K562 (cell line): Measurements from ENCODE around the gene NAE1. TPM values are rescaled to one million over a fixed set of nuclear protein-coding genes. Genes with fewer than 3 reads are reported as not detected.

Experiments
- FOXK2 ChIP-seq, 2 experiments: fragments of 450-650 bp; IDR thresholded peaks in 1 of 2; conservative IDR thresholded peaks in 1 of 2; 2 replicates each; pipeline ENCODE4 v1.6.1; 2016; ENCODE audit warnings: low read depth in 2 of 2, mild to moderate bottlenecking in 1 of 2
- FOXP1 ChIP-seq: sonication (generic); formaldehyde crosslinking; IDR thresholded peaks from 2 replicates; pipeline ENCODE4 v1.8.0; 2022; ENCODE audit warnings: mild to moderate bottlenecking, missing genetic modification reagents
- KDM4B ChIP-seq, 2 experiments: fragments of 450-650 bp in 1 of 2; sonication (generic) in 1 of 2; IDR thresholded peaks; 2 replicates each; pipeline ENCODE4 v1.6.1; 2016 to 2017; ENCODE audit warnings: borderline replicate concordance in 2 of 2, antibody characterized with exemption in 1 of 2, low read depth in 1 of 2, mild to moderate bottlenecking in 1 of 2
- NKRF ChIP-seq: fragments of 450-650 bp; IDR thresholded peaks from 2 replicates; pipeline ENCODE4 v1.6.1; 2016; ENCODE audit warnings: borderline replicate concordance
- RHOXF2B ChIP-seq: fragments of 250-450 bp; sonication (Bioruptor Pico); conservative IDR thresholded peaks from 2 replicates; pipeline ENCODE4 v1.5.1; 2021
- TEAD4 ChIP-seq, 2 experiments: sonication (generic) in 1 of 2; formaldehyde crosslinking in 1 of 2; IDR thresholded peaks; 2 replicates each; pipeline versions ENCODE4 v1.6.1 to v1.8.0; 2012 to 2022; ENCODE audit warnings: borderline replicate concordance in 1 of 2, inconsistent platforms in 1 of 2, low read length in 1 of 2, mild to moderate bottlenecking in 1 of 2, missing genetic modification reagents in 1 of 2
- ZFP30 ChIP-seq: fragments of 250-450 bp; sonication (Bioruptor Pico); IDR thresholded peaks from 2 replicates; pipeline ENCODE4 v1.8.0; 2022; ENCODE audit warnings: moderate library complexity, mild to moderate bottlenecking, inconsistent platforms, borderline replicate concordance
- ZNF407 ChIP-seq: fragments of 450-650 bp; IDR thresholded peaks from 2 replicates; pipeline ENCODE4 v1.6.1; 2016; ENCODE audit warnings: low read depth
- polyA plus RNA-seq, 8 experiments: library from polyadenylated mRNA; depleted of rRNA in 4 of 8; stranded (reverse) in 5 of 8; unstranded in 3 of 8; fragments of >200 nt; fragmentation: Nextera tagmentation in 2 of 8; fragmentation: Illumina TruSeq in 1 of 8; extraction: Ambion mirVana in 2 of 8; extraction: Trizol in 1 of 8; gene quantifications; 2 replicates each; pipeline versions ENCODE4 v1.2.1 to v1.2.3, GENCODE V29; 2011 to 2014; ENCODE audit warnings: inconsistent platforms in 1 of 8, missing spikeins in 1 of 8
- total RNA-seq, 7 experiments: library from RNA; depleted of rRNA in 6 of 7; stranded (reverse); fragments of >200 nt in 6 of 7; fragmentation: Illumina TruSeq in 2 of 7; extraction: Trizol in 2 of 7; gene quantifications; 2 replicates each; pipeline versions ENCODE4 v1.2.1 to v1.2.3, GENCODE V29; 2011 to 2021; ENCODE audit warnings: low replicate concordance in 1 of 7
- TF ChIP-seq, protein P1 (sequence below): fragments of 250-450 bp; sonication (Bioruptor Pico); IDR thresholded peaks from 2 replicates; pipeline ENCODE4 v1.5.0; 2021
- TF ChIP-seq, protein P2 (sequence below), 2 experiments: fragments of 450-650 bp in 1 of 2; IDR thresholded peaks; 2 replicates each; pipeline ENCODE4 v1.6.1; 2011 to 2017; ENCODE audit warnings: low read depth in 2 of 2, antibody characterized with exemption in 1 of 2, borderline replicate concordance in 1 of 2, low read length in 1 of 2, mild to moderate bottlenecking in 1 of 2, mixed read lengths in 1 of 2; ENCODE audit not compliant: control insufficient read depth in 1 of 2

Gene NAE1
- total and polyA plus RNA-seq, 9 of the 15 experiments (the other 6 are each of a cell fraction or from before 2014, with no cell fraction given), result 165 to 294 (median 230) TPM

GRCh38 chr16:66830422-66831404, at the start of gene NAE1 (continued):
- TF ChIP-seq, protein P1, sequence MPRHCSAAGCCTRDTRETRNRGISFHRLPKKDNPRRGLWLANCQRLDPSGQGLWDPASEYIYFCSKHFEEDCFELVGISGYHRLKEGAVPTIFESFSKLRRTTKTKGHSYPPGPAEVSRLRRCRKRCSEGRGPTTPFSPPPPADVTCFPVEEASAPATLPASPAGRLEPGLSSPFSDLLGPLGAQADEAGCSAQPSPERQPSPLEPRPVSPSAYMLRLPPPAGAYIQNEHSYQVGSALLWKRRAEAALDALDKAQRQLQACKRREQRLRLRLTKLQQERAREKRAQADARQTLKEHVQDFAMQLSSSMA, result no peak
- no peak for TF ChIP-seq RHOXF2B (CRISPR knock-in tag)
- no peak for TF ChIP-seq NKRF
- no peak for TF ChIP-seq KDM4B (IDR thresholded peaks at IDR 0.05; ENCODE audit: borderline replicate concordance in 2 of 2, low read depth in 1 of 2)
- TF ChIP-seq FOXP1 (CRISPR knock-in tag), result no peak; the same call in 1 of the 2 replicates
- no peak; a peak in 1 of 4 replicates for TF ChIP-seq FOXK2 (conservative IDR thresholded peaks at IDR 0.05 in 1 of 2, IDR thresholded peaks at IDR 0.05 in 1 of 2; ENCODE audit: low read depth in 2 of 2)
- TF ChIP-seq, protein P2, sequence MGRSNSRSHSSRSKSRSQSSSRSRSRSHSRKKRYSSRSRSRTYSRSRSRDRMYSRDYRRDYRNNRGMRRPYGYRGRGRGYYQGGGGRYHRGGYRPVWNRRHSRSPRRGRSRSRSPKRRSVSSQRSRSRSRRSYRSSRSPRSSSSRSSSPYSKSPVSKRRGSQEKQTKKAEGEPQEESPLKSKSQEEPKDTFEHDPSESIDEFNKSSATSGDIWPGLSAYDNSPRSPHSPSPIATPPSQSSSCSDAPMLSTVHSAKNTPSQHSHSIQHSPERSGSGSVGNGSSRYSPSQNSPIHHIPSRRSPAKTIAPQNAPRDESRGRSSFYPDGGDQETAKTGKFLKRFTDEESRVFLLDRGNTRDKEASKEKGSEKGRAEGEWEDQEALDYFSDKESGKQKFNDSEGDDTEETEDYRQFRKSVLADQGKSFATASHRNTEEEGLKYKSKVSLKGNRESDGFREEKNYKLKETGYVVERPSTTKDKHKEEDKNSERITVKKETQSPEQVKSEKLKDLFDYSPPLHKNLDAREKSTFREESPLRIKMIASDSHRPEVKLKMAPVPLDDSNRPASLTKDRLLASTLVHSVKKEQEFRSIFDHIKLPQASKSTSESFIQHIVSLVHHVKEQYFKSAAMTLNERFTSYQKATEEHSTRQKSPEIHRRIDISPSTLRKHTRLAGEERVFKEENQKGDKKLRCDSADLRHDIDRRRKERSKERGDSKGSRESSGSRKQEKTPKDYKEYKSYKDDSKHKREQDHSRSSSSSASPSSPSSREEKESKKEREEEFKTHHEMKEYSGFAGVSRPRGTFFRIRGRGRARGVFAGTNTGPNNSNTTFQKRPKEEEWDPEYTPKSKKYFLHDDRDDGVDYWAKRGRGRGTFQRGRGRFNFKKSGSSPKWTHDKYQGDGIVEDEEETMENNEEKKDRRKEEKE (IDR thresholded peaks at IDR 0.05; ENCODE audit: borderline replicate concordance in 1 of 2, control insufficient read depth in 1 of 2, low read depth in 2 of 2, low read length in 1 of 2), result no peak
- no peak for TF ChIP-seq ZFP30 (CRISPR knock-in tag)
- no peak for TF ChIP-seq TEAD4 (IDR thresholded peaks at IDR 0.05; ENCODE audit: low read length)
- TF ChIP-seq TEAD4 (CRISPR knock-in tag; IDR thresholded peaks at IDR 0.05; ENCODE audit: borderline replicate concordance), result 0 out of 2 replicates have a peak, but pooled peaks have one; percentile 56
- no peak for TF ChIP-seq ZNF407
